IMR-90 (cell line): ENCODE results near the gene KRTAP10-10. TPM values are rescaled to one million over a fixed set of nuclear protein-coding genes. Genes with fewer than 3 reads are reported as not detected.

Source experiments
- ATAC-seq: fragments of 200-7000 bp; cut with Tn5 transposase; 2 replicates; pipeline ENCODE4 v1.9.1; 2020; ENCODE audit warnings: low read depth, mild to moderate bottlenecking, moderate library complexity
- BruUV-seq: library from RNA; stranded (reverse); fragments of 400-500 nt; replicated peaks from 2 replicates; lab custom pipeline; 2021; lab: Mats Ljungman, UMichigan
- CTCF ChIA-PET: fragments of 300-600 bp; formaldehyde crosslinking; extraction: SDS; loops from one replicate; lab custom pipeline; 2021; ENCODE audit warnings: antibody characterized with exemption; lab: Yijun Ruan, JAX
- POLR2A ChIA-PET: fragments of 300-600 bp; sonication (Branson Sonifier 250); formaldehyde crosslinking; loops from one replicate; lab custom pipeline; 2022; ENCODE audit warnings: antibody characterized with exemption; ENCODE audit not compliant: unreplicated experiment; lab: Charles Lee
- DNase-seq: peaks from one replicate; pipeline ENCODE4 v3.0.0; 2013
- H2AFZ ChIP-seq: replicated peaks from 2 replicates; pipeline ENCODE3; 2013; ENCODE audit warnings: low read length, mild to moderate bottlenecking; ENCODE audit not compliant: poor library complexity
- H2AK5ac ChIP-seq: 2 replicates; pipeline ENCODE4 v1.6.1; 2013; ENCODE audit warnings: low read depth, low read length, inconsistent platforms
- H2AK9ac ChIP-seq: replicated peaks from 2 replicates; pipeline ENCODE3; 2013; ENCODE audit warnings: mild to moderate bottlenecking, low read depth, low read length, moderate library complexity; ENCODE audit not compliant: poor library complexity
- H2BK120ac ChIP-seq: 2 replicates; pipeline ENCODE4 v1.6.1; 2013; ENCODE audit warnings: low read depth, low read length, inconsistent platforms
- H2BK15ac ChIP-seq: 3 replicates; pipeline ENCODE4 v1.6.1; 2013; ENCODE audit warnings: low read depth, low read length, inconsistent platforms
- H2BK20ac ChIP-seq: 2 replicates; pipeline ENCODE4 v1.6.1; 2013; ENCODE audit warnings: low read depth, mild to moderate bottlenecking, inconsistent platforms, low read length, moderate library complexity
- H2BK5ac ChIP-seq: 2 replicates; pipeline ENCODE4 v1.6.1; 2013; ENCODE audit warnings: mild to moderate bottlenecking, low read depth, low read length, inconsistent platforms; ENCODE audit not compliant: poor library complexity, severe bottlenecking
- H3K14ac ChIP-seq: replicated peaks from 2 replicates; pipeline ENCODE4 v1.6.1; 2013; ENCODE audit warnings: low read depth, low read length, inconsistent platforms
- H3K18ac ChIP-seq: 2 replicates; pipeline ENCODE4 v1.6.1; 2013; ENCODE audit warnings: low read depth, low read length, control low read depth
- H3K23ac ChIP-seq: 2 replicates; pipeline ENCODE4 v1.6.1; 2013; ENCODE audit warnings: low read depth, low read length, inconsistent platforms
- H3K27ac ChIP-seq: 2 replicates; pipeline ENCODE4 v1.5.1; 2013; ENCODE audit warnings: mild to moderate bottlenecking, control low read depth, low read length; ENCODE audit not compliant: insufficient read depth
- H3K27me3 ChIP-seq: 2 replicates; pipeline ENCODE4 v1.6.1; 2013; ENCODE audit warnings: low read length; ENCODE audit not compliant: control insufficient read depth, insufficient read depth
- H3K36me3 ChIP-seq: 2 replicates; pipeline ENCODE4 v1.6.1; 2013; ENCODE audit warnings: low read length, mixed read lengths; ENCODE audit not compliant: control insufficient read depth, insufficient read depth
- H3K4ac ChIP-seq: 2 replicates; pipeline ENCODE4 v1.6.1; 2013; ENCODE audit warnings: low read depth, low read length, inconsistent platforms
- H3K4me1 ChIP-seq: 2 replicates; pipeline ENCODE4 v1.6.1; 2013; ENCODE audit warnings: low read length, mixed read lengths; ENCODE audit not compliant: control insufficient read depth, insufficient read depth
- H3K4me2 ChIP-seq: 2 replicates; pipeline ENCODE4 v1.6.1; 2013; ENCODE audit warnings: low read depth, mild to moderate bottlenecking, control low read depth, low read length, moderate library complexity
- H3K4me3 ChIP-seq: 2 replicates; pipeline ENCODE4 v1.5.1; 2013; ENCODE audit warnings: low read depth, mild to moderate bottlenecking, control low read depth, low read length, moderate library complexity; ENCODE audit not compliant: insufficient read depth
- H3K56ac ChIP-seq: 2 replicates; pipeline ENCODE4 v1.6.1; 2013; ENCODE audit warnings: low read length, inconsistent platforms; ENCODE audit not compliant: insufficient read depth; ENCODE audit errors: extremely low read depth
- H3K79me1 ChIP-seq, 2 experiments: 2 replicates each; pipeline ENCODE4 v1.6.1; 2013; ENCODE audit warnings: low read length in 2 of 2, inconsistent platforms in 1 of 2, low read depth in 1 of 2
- H3K9ac ChIP-seq: 2 replicates; pipeline ENCODE4 v1.6.1; 2013; ENCODE audit warnings: low read depth, low read length, control low read depth
- H3K9me1 ChIP-seq: 2 replicates; pipeline ENCODE4 v1.6.1; 2013; ENCODE audit warnings: low read length, inconsistent platforms; ENCODE audit not compliant: insufficient read depth
- H3K9me3 ChIP-seq: 2 replicates; pipeline ENCODE4 v1.6.1; 2013; ENCODE audit warnings: low read length; ENCODE audit not compliant: control insufficient read depth, insufficient read depth
- H4K20me1 ChIP-seq: 2 replicates; pipeline ENCODE4 v1.6.1; 2013; ENCODE audit warnings: low read length, inconsistent platforms; ENCODE audit not compliant: insufficient read depth
- H4K5ac ChIP-seq: 2 replicates; pipeline ENCODE4 v1.6.1; 2013; ENCODE audit warnings: mild to moderate bottlenecking, low read depth, low read length, control low read depth
- H4K8ac ChIP-seq, 2 experiments: 2 replicates each; pipeline ENCODE4 v1.6.1; 2013; ENCODE audit warnings: low read depth in 2 of 2, low read length in 2 of 2, control low read depth in 1 of 2, inconsistent platforms in 1 of 2
- H4K91ac ChIP-seq: 2 replicates; pipeline ENCODE4 v1.6.1; 2013; ENCODE audit warnings: low read depth, low read length, inconsistent platforms; ENCODE audit not compliant: insufficient read depth
- BHLHE40 ChIP-seq: fragments of 150-350 bp; IDR thresholded peaks from 2 replicates; pipeline ENCODE4 v1.6.1; 2016; ENCODE audit warnings: mild to moderate bottlenecking, low read depth, low read length
- CEBPB ChIP-seq: IDR thresholded peaks from 2 replicates; pipeline ENCODE4 v1.6.1; 2012; ENCODE audit warnings: low read depth, low read length, improper control_type of control experiment
- CHD1 ChIP-seq: IDR thresholded peaks from 2 replicates; pipeline ENCODE4 v1.6.1; 2012; ENCODE audit warnings: low read depth, low read length, improper control_type of control experiment
- CTCF ChIP-seq: conservative IDR thresholded peaks from 2 replicates; pipeline ENCODE4 v1.5.1; 2012; ENCODE audit warnings: mild to moderate bottlenecking, low read depth, low read length, improper control_type of control experiment
- ELK1 ChIP-seq: fragments of 150-350 bp; IDR thresholded peaks from 2 replicates; pipeline ENCODE4 v1.6.1; 2016; ENCODE audit warnings: low read depth, mild to moderate bottlenecking, low read length, moderate library complexity, borderline replicate concordance
- FOS ChIP-seq: fragments of 150-350 bp; IDR thresholded peaks from 2 replicates; pipeline ENCODE4 v1.6.1; 2016; ENCODE audit warnings: low read depth, low read length
- MAFK ChIP-seq: IDR thresholded peaks from 2 replicates; pipeline ENCODE4 v1.6.1; 2012; ENCODE audit warnings: low read depth, low read length, improper control_type of control experiment
- MAZ ChIP-seq: IDR thresholded peaks from 2 replicates; pipeline ENCODE4 v1.6.1; 2012; ENCODE audit warnings: low read depth, mild to moderate bottlenecking, low read length, improper control_type of control experiment, moderate library complexity, borderline replicate concordance
- MXI1 ChIP-seq: IDR thresholded peaks from 2 replicates; pipeline ENCODE4 v1.6.1; 2012; ENCODE audit warnings: low read depth, mild to moderate bottlenecking, low read length, moderate library complexity, borderline replicate concordance
- NFE2L2 ChIP-seq: fragments of 150-350 bp; IDR thresholded peaks from 2 replicates; pipeline ENCODE4 v1.6.1; 2016; ENCODE audit warnings: low read depth, mild to moderate bottlenecking, low read length
- POLR2A ChIP-seq: IDR thresholded peaks from 2 replicates; pipeline ENCODE4 v1.6.1; 2012; ENCODE audit warnings: mild to moderate bottlenecking, low read depth, low read length
- RAD21 ChIP-seq: IDR thresholded peaks from 2 replicates; pipeline ENCODE4 v1.6.1; 2012; ENCODE audit warnings: low read length, improper control_type of control experiment
- RCOR1 ChIP-seq: IDR thresholded peaks from 2 replicates; pipeline ENCODE4 v1.6.1; 2012; ENCODE audit warnings: mild to moderate bottlenecking, low read length, improper control_type of control experiment; ENCODE audit not compliant: insufficient replicate concordance
- RFX5 ChIP-seq: IDR thresholded peaks from 2 replicates; pipeline ENCODE4 v1.8.0; 2012; ENCODE audit warnings: low read depth, mild to moderate bottlenecking, low read length, moderate library complexity
- SMC3 ChIP-seq: fragments of 150-350 bp; IDR thresholded peaks from 2 replicates; pipeline ENCODE4 v1.6.1; 2016; ENCODE audit warnings: low read depth, mild to moderate bottlenecking, antibody characterized with exemption, low read length, moderate library complexity
- USF2 ChIP-seq: fragments of 150-350 bp; IDR thresholded peaks from 2 replicates; pipeline ENCODE4 v1.6.1; 2017; ENCODE audit warnings: mild to moderate bottlenecking, antibody characterized with exemption, low read length, low read depth
- WGBS, 2 experiments: methylation state at CpG; one replicate each; pipeline versions ENCODE4 v1.1.5 to v1.1.7; 2013; ENCODE audit warnings: missing lambda C conversion rate in 2 of 2; ENCODE audit not compliant: insufficient read length in 1 of 2; ENCODE audit errors: extremely low coverage in 2 of 2; 5-methylcytosine and 5-hydroxymethylcytosine counted together
- dilution Hi-C: fragments of 300-500 bp; cut with HindIII; formaldehyde crosslinking; loops from one replicate; pipeline ENCODE4 v1.14.3; 2018; ENCODE audit warnings: low sequenced_read_pairs; ENCODE audit not compliant: unreplicated experiment
- in situ Hi-C: fragments of 300-500 bp; cut with MboI; formaldehyde crosslinking; loops from 3 replicates; pipeline ENCODE4 v1.14.3; 2019; ENCODE audit warnings: low sequenced_read_pairs, inconsistent platforms, mixed read lengths
- intact Hi-C: fragments of 100-400 bp; cut with micrococcal nuclease; formaldehyde crosslinking; loops from 2 replicates; pipeline ENCODE4 v1.10.0; 2022
- polyA plus RNA-seq, 3 experiments: library from polyadenylated mRNA; depleted of rRNA; stranded (reverse); fragments of >200 nt; gene quantifications; 2 replicates each; pipeline ENCODE4 v1.2.3, GENCODE V29; 2012; ENCODE audit warnings: low replicate concordance in 1 of 3
- total RNA-seq: library from RNA; depleted of rRNA; stranded (reverse); fragments of >200 nt; gene quantifications from 2 replicates; pipeline ENCODE4 v1.2.3, GENCODE V29; 2012

The KRTAP10-10 gene
- total and polyA plus RNA-seq, 2 of the 4 experiments (the other 2 are of a cell fraction) = not detected

GRCh38 chr21:44686000-44686781 lies 49.0 kb downstream of the KRTAP10-10 start:
- no peak overlapping the region for H3K4me3 ChIP-seq
- H3K18ac ChIP-seq = no peak overlapping the region

More at GRCh38 chr21:44686000-44686781, 49.0 kb downstream of the KRTAP10-10 start:
- no peaks in the 10 kb centered on the region for H4K20me1 ChIP-seq
- no peak overlapping the region for H3K23ac ChIP-seq
- no peak overlapping the region for H3K14ac ChIP-seq
- H3K9me1 ChIP-seq = no peaks in the 10 kb centered on the region
- intact Hi-C loops (no loop called here), in situ Hi-C loops (no loop called here), dilution Hi-C loops (no loop called here)
- no peak overlapping the region for H2AK5ac ChIP-seq
- ChIA-PET POLR2A (no interaction called here), CTCF (no interaction called here)
- no peak overlapping the region for H4K8ac ChIP-seq
- WGBS, 2 experiments = 25% methylated on average over 6 of the region's 14 CpGs; no CpG with 5 or more reads in 1 of the 2 experiments
- no peak overlapping the region for H2BK120ac ChIP-seq
- H2BK5ac ChIP-seq = no peak overlapping the region
- H4K91ac ChIP-seq = no peak overlapping the region
- DNase-seq (no peak), ATAC-seq (no peak)
- no peaks in the 10 kb centered on the region for H3K4me1 ChIP-seq
- no peak overlapping the region for H4K5ac ChIP-seq
- H3K4me2 ChIP-seq = no peak overlapping the region
- H3K56ac ChIP-seq = no peak overlapping the region
- H3K9me3 ChIP-seq = no peaks in the 10 kb centered on the region
- H3K4ac ChIP-seq = no peak overlapping the region
- H3K79me1 ChIP-seq = no peaks in the 10 kb centered on the region
- H2BK15ac ChIP-seq = no peak overlapping the region
- H2BK20ac ChIP-seq = no peak overlapping the region
- no TSS peak for BruUV-seq
- no peak overlapping the region for H3K27ac ChIP-seq
- peaks cover 32% of the 10 kb centered on the region for H3K27me3 ChIP-seq
- no peak overlapping the region for H2AFZ ChIP-seq
- no peak overlapping the region for H2AK9ac ChIP-seq
- TF ChIP-seq SMC3 (no peak), MXI1 (no peak), FOS (no peak), USF2 (no peak), BHLHE40 (no peak), MAFK (no peak), MAZ (no peak), RFX5 (no peak), RCOR1 (no peak), CHD1 (no peak), POLR2A (no peak), RAD21 (no peak), CTCF (no peak), CEBPB (no peak), ELK1 (no peak), NFE2L2 (no peak)
- H3K36me3 ChIP-seq = no peaks in the 10 kb centered on the region
- H3K9ac ChIP-seq = no peak overlapping the region
